Measurements from ENCODE around the gene IFT25.

The IFT25 gene

DNA sequence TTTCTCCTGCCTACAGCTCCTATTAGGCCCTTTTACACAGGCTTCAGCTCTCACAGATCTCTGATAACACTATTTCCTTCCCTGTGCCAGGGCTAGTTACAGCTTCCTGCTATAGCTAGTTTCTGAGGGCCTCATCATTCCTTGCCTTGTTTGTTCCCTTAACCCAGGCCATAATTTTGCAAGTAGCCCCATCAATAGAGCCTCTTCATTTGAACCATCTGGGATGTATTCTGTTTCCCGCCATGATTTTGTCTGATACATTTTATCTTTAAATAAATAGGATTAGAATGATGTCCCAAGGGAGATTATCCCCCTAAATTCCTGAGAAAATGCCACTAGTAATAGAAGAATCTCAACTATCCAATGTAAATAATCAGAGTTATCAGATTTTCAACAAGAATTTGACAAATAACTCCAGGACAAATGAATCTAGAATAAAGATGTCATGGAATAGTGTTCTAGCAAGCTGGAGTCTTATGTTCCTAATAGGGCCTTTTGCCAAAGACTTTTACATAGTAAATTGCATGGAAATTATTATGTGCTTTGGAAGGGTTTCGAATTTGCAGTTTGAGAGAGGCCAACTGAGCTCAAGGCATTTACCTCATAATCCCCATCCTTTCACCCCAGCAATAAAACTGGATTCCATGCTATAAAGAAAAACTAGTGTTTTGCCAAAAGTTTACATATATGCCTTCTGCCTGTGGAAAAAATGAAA, 16.1 kb downstream of the IFT25 start:
- DNase-seq (ENCODE audit: low read depth) = no peak

DNA sequence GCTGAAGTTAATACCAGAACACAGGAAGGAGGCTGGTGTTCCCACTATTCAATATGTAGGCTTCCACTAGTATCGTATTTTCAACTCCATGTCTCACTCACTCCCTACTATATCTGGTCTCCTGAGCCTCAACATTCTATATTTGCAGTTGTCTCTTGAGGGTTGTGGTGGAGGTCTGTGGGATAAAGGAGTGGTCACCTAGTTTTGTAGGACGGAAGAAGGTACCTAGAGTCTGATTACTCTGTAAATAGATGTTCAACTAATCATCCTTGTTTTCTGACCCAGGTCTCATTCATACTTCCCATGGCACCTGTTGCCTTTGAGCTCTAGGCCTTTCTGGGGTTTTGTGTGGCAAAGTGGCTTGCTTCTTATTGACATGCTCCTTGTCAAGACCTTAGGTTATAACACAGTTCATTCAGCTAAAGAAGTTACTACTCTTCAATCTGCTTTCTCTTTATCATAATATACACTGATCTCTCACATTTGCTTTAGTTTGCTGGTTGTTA, 18.1 kb downstream of the IFT25 start:
- DNase-seq (ENCODE audit: low read depth) = no peak

DNA sequence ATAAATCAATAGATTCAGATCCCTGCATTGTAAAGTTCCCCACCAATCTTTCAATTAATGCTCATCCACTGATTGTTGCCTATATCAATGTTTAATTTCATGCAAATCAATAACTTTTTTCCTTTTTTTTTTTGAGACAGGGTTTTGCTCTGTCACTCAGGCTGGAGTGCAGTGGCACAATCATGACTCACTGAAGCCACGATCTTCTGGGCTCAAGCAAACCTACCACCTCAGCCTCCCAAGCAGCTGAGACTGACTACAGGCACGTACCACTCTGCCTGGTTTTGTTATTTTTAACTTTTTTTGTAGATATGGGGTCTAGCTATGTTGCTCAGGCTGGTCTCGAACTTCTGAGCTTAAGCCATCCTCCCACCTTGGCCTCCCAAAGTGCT, 25.8 kb downstream of the IFT25 start:
- DNase-seq (ENCODE audit: low read depth) = no peak

DNA sequence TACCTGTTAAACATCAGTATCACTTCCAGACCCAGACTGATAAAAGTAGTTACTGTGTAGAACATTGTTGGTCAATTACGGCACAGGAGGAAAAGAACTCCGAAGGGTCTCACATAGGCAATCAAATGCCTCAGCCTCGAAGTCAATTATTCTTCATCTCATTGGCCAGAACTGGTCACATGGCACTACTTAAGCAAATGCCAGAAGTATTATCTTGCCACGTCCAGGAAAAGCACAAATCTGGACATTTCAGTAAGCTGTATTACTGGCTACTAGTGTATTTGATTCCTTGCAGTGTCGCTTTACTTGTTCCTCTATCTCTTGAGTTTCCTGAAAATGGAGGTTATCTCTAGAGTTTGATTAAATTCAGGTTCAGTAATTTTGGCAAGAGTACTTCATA, 27.2 kb downstream of the IFT25 start:
- no peak for DNase-seq (ENCODE audit: low read depth)

DNA sequence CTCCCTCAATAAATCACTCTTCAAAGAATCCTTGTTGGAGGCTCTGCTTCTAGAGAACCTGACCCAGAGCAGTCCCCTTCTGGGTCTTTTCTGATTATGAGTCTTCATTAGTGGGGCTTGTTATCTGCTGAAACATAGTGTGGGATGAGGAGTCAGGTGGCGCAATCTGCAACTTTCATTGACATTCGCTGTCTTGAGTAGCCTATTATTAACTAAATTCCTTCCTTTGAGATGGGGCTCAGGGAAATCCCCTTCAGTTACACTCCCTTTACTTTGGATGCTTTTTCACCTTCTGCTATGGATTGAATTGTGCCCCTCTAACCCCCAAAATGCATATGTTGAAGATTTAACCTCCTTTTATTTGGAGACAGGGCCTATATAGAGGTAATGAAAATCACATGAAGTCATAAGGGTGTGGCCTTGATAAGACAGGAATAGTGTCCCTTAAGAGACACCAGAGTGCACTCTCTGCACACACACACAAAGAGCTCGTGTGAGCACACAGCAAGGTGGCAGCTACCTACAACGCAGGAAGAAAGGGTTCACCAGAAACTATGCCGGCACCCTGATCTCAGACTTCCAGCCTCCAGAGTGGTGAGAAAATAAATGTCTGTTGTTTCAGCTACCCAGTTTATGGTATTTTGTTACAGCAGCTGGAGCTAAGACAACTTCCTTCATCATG, 32.0 kb downstream of the IFT25 start:
- DNase-seq (ENCODE audit: low read depth) = no peak

DNA sequence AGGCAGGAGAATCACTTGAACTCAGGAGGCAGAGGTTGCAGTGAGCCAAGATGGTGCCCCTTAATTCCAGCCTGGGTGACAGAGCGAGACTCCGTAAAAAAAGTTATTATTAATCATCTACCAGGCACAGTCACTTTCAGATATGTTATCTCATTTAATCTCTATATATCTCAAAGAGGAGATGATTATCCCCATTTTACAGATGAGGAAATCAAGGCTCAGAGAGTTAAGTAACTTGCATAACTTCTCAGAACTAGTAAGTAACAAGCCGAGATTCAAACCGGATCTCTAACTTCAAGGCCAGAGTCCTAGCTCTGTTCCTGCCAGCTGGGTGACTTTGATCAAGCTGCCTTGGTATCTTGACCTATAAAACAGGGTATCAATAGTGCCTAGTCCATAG, 34.1 kb downstream of the IFT25 start:
- DNase-seq (ENCODE audit: low read depth) = no peak

DNA sequence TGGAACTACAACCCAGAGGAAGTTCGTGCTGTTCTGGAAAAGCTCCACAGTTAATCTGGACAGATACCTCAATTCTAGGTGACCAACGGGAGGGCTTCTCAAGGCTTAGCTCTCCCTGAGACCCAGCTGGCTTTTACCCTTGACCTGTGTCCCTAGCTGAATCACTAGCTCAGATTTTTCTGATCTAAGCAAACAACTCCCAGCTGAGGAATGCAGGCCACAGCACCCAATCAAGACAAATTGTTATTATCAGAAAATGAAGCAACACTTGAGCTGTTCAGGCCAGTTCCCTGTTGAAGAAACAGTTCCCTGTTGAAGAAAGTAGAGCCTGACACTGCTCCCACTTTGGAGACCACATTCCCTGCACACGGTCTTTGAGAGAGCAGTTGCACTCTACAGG, 35.6 kb downstream of the IFT25 start:
- no peak for DNase-seq (ENCODE audit: low read depth)

DNA sequence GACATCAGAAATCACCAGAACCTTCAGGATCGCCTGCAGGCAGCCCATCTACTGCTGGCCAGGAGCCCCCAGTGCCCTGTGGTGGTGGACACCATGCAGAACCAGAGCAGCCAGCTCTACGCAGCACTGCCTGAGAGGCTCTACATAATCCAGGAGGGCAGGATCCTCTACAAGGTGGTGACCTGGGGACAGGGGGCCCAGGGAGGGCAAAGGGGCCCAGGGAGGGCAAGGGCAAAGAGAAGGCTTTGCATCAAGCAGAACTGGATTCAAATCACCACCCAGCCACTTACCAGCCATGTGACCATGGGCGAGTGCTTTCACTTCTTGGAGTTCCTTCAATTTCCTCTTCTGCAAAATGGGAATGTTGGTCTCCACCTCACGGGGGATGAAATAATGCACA, 39.4 kb downstream of the IFT25 start:
- DNase-seq (ENCODE audit: low read depth) = no peak

DNA sequence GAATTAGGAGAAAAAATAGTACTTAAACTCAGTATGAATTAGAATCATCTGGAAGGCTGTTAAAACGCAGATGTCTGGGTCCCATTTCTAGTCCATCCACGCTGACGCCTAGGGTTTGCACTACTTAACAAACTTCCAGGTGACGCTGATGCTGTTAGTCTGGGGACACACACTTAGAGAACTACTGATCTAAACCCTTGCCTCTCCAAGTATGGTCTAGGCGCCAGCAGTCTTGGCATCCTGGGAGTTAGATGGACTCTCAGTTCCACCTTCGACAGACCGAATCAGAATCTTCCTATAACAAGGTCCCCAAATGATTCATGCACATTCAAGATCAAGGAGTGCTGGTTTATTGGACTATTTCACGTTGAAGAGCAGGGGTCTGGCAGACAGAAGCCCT, 40.0 kb downstream of the IFT25 start:
- DNase-seq (ENCODE audit: low read depth) = no peak

DNA sequence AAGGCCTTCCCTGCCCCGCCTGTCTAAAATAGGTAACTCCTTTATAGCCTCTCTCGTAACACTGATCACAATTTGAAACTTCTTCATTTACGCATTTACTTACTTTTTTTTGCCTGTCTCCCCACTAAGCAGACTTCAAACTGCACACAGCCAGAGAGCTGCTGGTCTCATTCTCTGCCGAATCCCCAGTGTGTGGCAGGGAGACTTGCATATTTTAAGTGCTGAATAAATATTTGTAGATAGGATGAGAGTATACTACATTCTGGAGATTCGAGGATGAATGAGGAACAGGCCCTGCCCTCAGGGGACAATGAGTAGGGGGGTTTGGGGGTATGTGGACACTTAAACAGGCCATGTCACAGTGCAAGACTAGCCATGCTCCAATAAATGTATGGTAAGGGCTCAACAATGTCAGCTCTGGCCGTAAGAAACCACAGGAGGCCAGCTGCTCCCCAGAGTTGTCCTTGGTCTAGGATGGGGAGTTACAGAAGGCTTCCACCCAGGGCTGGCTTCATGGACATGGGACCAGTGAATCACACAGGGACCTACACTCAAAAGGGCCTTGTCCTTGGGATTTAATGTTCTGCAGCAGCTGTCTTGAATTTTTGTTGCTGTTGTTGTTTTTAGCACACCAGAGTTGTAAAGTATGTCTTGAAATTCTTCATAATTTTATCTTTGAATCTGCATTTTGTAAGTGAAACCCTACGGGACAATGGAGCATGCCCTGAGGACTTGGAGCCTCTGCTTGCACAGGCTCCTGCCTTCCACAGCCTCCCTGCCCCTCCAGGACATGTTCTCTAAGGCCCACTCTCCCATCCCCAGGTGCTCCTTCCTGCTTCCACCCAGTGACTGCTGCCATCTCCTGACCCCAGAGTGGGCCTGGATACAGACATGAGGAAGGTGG, 43.0 kb downstream of the IFT25 start:
- DNase-seq (ENCODE audit: low read depth) = no peak

DNA sequence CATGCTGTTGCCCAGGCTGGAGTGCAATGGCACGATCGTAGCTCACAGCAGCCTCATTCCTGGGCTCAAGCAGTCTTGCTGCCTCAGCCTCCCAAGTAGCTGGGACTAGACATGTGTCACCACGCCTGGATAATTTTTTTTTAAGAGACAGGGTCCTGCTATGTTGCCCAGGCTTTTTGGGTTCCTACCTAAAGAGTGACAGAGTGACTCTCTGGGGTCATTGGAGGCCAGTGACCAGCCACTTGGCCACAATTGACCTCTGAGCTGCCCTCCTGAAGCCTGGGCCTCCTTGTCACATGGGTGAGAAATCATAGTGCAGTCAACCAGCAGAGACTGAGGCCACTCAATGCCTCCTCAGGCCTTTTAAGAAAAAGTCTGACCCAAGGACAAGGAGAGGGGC, 45.8 kb downstream of the IFT25 start:
- no peak for DNase-seq (ENCODE audit: low read depth)

DNA sequence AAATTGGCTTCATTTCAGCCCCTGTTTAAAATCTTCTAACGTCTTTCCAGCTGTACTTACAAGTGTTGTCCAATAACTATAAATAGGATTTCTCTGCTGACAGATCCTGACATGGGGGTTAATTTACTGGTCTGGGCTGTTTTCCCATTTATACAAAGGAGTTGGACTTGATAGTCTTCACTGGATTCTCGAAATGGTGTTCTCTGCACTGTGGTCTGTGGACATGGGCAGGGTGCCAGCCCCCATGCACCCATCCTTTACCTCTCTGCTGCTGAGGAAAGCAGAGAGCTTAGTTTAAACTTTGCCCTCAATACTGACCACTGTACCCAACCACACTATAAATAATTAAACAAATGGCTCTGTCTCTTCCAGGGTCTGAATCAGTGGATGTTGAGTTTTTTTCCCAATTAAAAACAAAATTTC, 46.3 kb downstream of the IFT25 start:
- DNase-seq (ENCODE audit: low read depth) = no peak

DNA sequence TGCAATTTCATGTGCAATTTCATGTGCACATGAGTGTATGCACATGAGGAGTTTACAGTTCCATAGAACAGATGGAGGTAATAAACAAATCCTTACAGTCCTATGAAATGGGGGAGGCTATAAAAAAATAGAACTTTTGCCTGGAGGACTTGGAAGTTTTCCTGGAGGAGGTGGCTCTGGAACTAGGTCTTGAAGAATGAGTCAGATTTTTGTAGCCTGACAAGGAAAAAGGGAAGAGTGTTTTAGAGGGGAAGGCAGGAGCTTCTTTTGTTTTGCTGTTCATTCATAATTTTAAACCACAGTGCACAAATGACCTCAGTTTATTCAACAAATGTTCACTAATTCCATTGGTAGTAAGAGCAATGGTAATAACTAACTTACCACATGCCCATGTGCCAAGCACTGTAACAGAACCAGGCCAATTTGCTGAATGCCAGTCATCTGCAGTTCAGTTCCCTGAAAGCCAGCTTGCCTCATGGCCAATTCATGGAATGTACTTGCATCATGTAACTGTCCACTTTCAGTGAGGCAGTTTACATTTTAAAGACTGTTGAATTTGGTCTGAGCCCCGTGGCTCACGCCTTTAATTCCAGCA, 48.8 kb downstream of the IFT25 start:
- DNase-seq (ENCODE audit: low read depth) = no peak

DNA sequence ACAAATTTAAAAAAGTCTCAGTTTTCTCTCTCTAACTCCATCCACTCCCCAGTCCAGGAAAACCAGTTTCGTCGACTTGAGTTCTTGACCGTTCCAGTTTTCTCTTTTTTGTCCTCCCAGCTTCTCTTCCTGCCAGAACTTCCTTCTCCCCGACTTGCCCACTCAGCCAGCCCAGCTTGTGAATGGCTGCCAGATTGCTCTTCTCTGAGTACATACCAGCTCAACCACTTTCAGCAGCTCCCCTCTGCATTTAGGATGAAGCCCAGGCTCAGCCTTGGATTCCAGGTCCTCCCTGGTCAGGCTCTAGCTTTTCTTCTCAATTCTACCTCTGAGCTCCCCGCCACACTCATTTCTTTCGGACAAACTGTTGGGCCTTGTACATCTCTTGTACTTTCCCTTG, 50.1 kb downstream of the IFT25 start:
- no peak for DNase-seq (ENCODE audit: low read depth)

DNA sequence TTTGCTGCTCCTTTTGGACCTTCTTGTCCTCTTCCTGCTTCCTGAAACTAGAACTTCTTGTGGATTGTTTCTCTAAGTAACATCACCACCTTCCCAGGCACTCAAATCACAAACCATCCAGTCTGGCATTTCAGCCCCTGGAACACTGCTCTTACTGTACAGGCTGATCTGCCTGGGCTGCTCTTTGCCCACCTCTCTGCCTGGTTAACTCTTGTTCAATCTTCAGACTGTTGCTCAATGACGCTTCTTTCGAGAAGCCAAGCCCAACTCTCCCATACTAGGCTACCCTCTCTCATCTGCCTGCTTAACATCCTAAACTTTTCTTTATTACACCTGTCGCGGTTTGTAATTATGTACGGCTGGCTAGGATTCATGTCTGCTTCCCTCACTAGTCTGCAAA, 50.9 kb downstream of the IFT25 start:
- no peak for DNase-seq (ENCODE audit: low read depth)

DNA sequence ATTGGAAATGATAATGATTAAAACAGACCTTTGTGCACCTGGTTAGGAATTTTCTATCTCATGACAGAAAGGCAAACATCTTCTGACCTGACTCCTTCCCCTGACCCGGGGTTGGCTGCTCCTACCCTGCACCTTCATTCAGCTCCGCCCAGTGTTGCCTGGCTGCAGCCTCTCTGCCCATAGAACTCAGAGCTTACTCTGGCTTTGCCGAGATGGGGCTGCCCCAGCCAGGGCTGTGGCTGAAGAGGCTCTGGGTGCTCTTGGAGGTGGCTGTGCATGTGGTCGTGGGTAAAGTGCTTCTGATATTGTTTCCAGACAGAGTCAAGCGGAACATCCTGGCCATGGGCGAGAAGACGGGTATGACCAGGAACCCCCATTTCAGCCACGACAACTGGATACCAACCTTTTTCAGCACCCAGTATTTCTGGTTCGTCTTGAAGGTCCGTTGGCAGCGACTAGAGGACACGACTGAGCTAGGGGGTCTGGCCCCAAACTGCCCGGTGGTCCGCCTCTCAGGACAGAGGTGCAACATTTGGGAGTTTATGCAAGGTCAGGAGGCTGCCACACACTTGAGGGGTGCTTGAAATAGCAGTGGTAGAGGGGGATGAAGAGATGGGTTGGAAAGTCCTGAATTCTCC, 51.4 kb downstream of the IFT25 start, which contains the start of gene DIO1:
Gene DIO1 (plus strand): TSS at position 189 of the 638 bp plus-strand sequence. CDS start 24 bp downstream, at position 213.
- no peak for DNase-seq (ENCODE audit: low read depth)

DNA sequence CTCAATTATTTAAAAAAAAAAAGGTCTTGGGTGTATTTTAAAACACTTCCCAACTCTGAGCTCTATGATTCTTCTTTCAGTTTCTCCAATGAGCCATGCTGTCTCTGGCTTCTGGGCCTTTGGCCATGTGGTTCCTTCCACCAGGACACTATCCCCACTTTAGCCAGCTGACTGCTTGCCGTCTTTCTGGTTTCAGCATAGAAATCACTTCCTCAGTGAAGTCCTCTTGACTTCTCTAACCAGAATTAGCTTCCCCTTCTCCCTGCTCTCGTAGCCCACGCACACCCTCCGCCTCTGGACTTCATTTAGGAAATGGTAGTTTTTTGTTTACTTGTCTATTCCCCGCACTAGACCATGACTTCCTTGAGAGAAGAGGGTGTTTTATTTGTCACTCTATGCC, 52.6 kb downstream of the IFT25 start:
- DNase-seq (ENCODE audit: low read depth) = no peak

DNA sequence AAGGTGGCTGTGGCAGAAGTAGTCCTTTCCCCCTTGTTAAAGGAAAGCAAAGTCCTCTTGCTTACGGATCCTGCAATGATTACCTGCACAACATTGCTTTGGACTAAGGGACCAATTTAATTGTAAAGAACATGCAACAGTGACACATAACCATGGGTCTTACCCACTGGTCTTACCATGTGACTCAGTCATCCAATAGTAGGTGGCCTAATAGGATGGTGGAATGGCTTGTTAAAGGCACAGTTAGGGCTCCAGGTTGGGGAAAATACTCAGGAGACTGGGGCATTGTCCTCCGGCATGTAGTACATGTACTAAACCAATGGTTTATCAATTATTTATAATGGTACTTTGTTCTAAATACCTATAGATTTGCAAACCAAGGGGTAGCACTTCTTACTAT, 53.8 kb downstream of the IFT25 start:
- DNase-seq (ENCODE audit: low read depth) = no peak

DNA sequence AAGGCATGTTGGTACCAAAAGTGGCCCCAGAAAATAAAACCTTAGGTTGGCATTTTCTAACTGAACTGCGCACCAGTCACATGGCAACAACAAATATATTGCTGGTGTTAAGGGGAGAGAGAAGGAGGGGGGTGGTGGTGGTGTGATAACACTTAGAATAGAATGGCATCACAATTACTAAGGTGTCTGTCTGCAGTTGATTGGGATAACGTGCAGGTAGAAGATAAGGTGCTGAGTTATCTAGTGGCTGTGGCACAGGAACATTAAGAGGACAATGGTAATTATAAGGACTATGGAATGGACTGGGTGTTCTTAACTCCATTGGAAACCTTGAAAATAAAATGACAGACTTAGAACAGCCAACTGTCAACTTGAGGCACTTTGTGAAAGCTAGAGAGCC, 54.5 kb downstream of the IFT25 start:
- no peak for DNase-seq (ENCODE audit: low read depth)

DNA sequence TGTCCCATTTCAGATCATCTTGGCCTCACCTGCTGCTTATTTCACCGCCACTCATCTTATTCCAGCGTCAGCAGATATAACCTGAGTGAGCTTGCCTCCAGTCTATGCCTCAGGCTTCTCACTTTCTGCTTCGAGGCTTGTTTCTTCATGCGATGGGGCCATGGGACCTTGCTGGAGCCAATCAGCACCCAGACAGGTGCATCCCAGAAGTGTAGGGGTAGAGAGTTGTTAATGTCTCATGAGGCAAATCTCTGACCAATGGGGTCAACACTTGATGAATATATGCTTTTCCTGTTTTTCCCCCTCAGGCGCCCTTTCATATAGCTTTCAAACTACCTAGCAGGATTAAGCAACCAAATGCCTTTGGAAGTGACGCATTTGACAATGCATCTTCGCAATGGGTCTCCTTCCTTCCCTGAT, 55.0 kb downstream of the IFT25 start:
- DNase-seq (ENCODE audit: low read depth) = no peak

Data from T follicular helper cell (primary cell).